Naive thymus-derived CD4-positive, alpha-beta T cell (primary cell): ENCODE measurements around the gene GIT2. TPM values are rescaled to one million over a fixed set of nuclear protein-coding genes. Genes with fewer than 3 reads are reported as not detected.

ENCODE experiments used
- ATAC-seq: fragments of 150-1000 bp; cut with Tn5 transposase; 2 replicates; pipeline ENCODE4 v1.10.0; 2021; ENCODE audit warnings: mild to moderate bottlenecking, moderate library complexity
- CTCF ChIA-PET: fragments of 350-600 bp; sonication (Branson Sonifier 250); formaldehyde crosslinking; loops from one replicate; lab custom pipeline; 2021; ENCODE audit warnings: antibody characterized with exemption; lab: Charles Lee
- POLR2A ChIA-PET: fragments of 350-600 bp; sonication (Branson Sonifier 250); formaldehyde crosslinking; loops from one replicate; lab custom pipeline; 2021; ENCODE audit warnings: antibody characterized with exemption, inconsistent platforms; lab: Charles Lee
- DNase-seq, 9 donors: peaks; one replicate each; pipeline versions ENCODE4 v3.0.0 to v3.0.0-alpha.2; 2020 to 2022; ENCODE audit warnings: mixed read lengths in 1 of 9
- H3K27ac ChIP-seq: one replicate; pipeline ENCODE4 v1.7.0; 2013; ENCODE audit warnings: mild to moderate bottlenecking, low read depth, low read length, moderate library complexity
- H3K27me3 ChIP-seq, 2 donors: one replicate each; pipeline ENCODE4 v1.7.0; 2013; ENCODE audit warnings: low read length in 2 of 2, mild to moderate bottlenecking in 2 of 2, moderate library complexity in 2 of 2; ENCODE audit not compliant: control insufficient read depth in 2 of 2, insufficient read depth in 2 of 2
- H3K36me3 ChIP-seq, 3 experiments: 1 replicate in 2 of 3; 2 replicates in 1 of 3; pipeline ENCODE4 v1.7.0; 2013; ENCODE audit warnings: low read length in 3 of 3, mild to moderate bottlenecking in 3 of 3, moderate library complexity in 1 of 3; ENCODE audit not compliant: insufficient read depth in 3 of 3, control insufficient read depth in 2 of 3
- H3K4me1 ChIP-seq, 2 donors: one replicate each; pipeline ENCODE4 v1.7.0; 2013; ENCODE audit warnings: low read length in 2 of 2, mild to moderate bottlenecking in 2 of 2, moderate library complexity in 1 of 2; ENCODE audit not compliant: control insufficient read depth in 2 of 2, insufficient read depth in 2 of 2
- H3K4me3 ChIP-seq: 2 replicates; pipeline ENCODE4 v1.7.0; 2013; ENCODE audit warnings: mild to moderate bottlenecking, low read length
- H3K9me3 ChIP-seq, 3 experiments: 1 replicate in 2 of 3; 2 replicates in 1 of 3; pipeline ENCODE4 v1.7.0; 2013; ENCODE audit warnings: low read length in 3 of 3; ENCODE audit not compliant: control insufficient read depth in 2 of 3
- H3K27ac Mint-ChIP-seq, 9 donors: one replicate each; pipeline ENCODE4 v1.8.0; 2020 to 2022; ENCODE audit warnings: mixed read lengths in 9 of 9, mild to moderate bottlenecking in 8 of 9, moderate library complexity in 5 of 9, inconsistent platforms in 2 of 9
- H3K27me3 Mint-ChIP-seq, 5 donors: one replicate each; pipeline ENCODE4 v1.8.0; 2021 to 2022; ENCODE audit warnings: mixed read lengths in 5 of 5, mild to moderate bottlenecking in 1 of 5
- H3K36me3 Mint-ChIP-seq, 5 donors: one replicate each; pipeline ENCODE4 v1.8.0; 2020 to 2022; ENCODE audit warnings: mixed read lengths in 5 of 5, mild to moderate bottlenecking in 3 of 5, inconsistent platforms in 1 of 5
- H3K4me1 Mint-ChIP-seq, 7 donors: one replicate each; pipeline ENCODE4 v1.8.0; 2020 to 2022; ENCODE audit warnings: mixed read lengths in 7 of 7, mild to moderate bottlenecking in 3 of 7, inconsistent platforms in 1 of 7
- H3K4me3 Mint-ChIP-seq, 10 donors: one replicate each; pipeline ENCODE4 v1.8.0; 2020 to 2022; ENCODE audit warnings: mild to moderate bottlenecking in 10 of 10, mixed read lengths in 10 of 10, moderate library complexity in 6 of 10, inconsistent platforms in 2 of 10
- H3K9me3 Mint-ChIP-seq, 11 donors: one replicate each; pipeline ENCODE4 v1.8.0; 2020 to 2022; ENCODE audit warnings: mixed read lengths in 11 of 11, mild to moderate bottlenecking in 4 of 11, inconsistent platforms in 1 of 11, moderate library complexity in 1 of 11
- intact Hi-C, 2 donors: fragments of 100-400 bp; cut with micrococcal nuclease; formaldehyde crosslinking; loops; one replicate each; pipeline ENCODE4 v1.15.1; 2023
- polyA plus RNA-seq, 2 donors: library from polyadenylated mRNA; unstranded; fragments of 300-500 nt; fragmentation: Illumina TruSeq; gene quantifications; one replicate each; pipeline ENCODE4 v1.2.3, GENCODE V29; 2021
- total RNA-seq, 6 experiments: library from RNA in 5 of 6; stranded (reverse) in 5 of 6; gene quantifications; 1 replicate in 5 of 6; 2 replicates in 1 of 6; pipeline ENCODE4 v1.2.3 and lab custom pipeline; 2021 to 2026

GIT2 gene
- total and polyA plus RNA-seq, 7 experiments from 2014 or later = 63.2 to 128 (median 96.4) TPM

DNA sequence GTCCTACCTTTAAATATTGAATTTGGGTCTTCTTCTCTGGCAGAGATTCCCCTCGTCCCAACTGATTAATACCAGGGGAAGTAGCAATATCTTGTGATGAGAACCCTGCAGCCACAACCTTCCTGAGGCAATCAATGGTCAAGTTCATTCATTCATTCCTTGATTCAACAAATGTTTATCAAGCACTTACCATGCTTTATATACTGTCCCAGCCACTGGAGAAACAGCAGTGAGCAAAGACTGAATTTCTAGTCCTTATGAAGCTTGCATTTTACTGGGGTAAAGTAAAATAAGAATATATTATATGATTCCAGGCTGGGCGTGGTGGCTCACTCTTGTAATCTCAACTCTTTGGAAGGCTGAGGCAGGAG is 300 bp upstream of the GIT2 start:
- POLR2A ChIA-PET = interaction anchor here (0.7 to 1.2 kb wide), 4 partner anchors 25 to 942 kb away, joined by 3 to 5 read pairs (median 4); no protein-coding TSS in a partner anchor
- H3K27ac Mint-ChIP-seq = peak overlapping the region; percentile 80 to 99 (median 90)
- H3K27me3 Mint-ChIP-seq = no peaks in the 10 kb centered on the region

DNA sequence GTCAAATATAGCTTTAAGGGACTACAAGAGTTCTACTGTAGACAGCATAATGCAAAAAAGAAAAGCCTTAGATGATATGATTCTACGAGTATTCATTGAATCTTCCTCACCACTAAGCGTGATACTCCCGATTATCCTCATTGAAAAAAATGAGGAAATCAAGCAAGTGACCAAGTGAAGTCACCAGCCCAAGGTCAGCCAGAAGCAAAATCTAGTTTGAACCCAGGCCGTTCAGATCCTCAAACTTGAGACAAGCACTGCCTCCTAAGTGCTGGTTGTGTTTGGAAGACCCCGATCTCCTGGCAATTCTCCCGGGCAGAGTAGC is 845 bp downstream of the GIT2 start:
- DNase-seq = no peak
- Mint-ChIP-seq H3K27ac (peak overlapping the region; percentile 80 to 99 (median 92)), H3K27me3 (no peaks in the 10 kb centered on the region), H3K36me3 (peaks cover 0 to 17% (median 4%) of the 10 kb centered on the region in 5 donors), H3K4me1 (peaks cover 40 to 75% (median 68%) of the 10 kb centered on the region in 7 donors), H3K4me3 (peak overlapping the region; percentile 87 to 100 (median 96)), H3K9me3 (no peaks in the 10 kb centered on the region)
- peaks cover 18 to 28% of the 10 kb centered on the region in 2 donors for H3K4me1 ChIP-seq
- ATAC-seq = no peak
- intact Hi-C loops = loop anchor here (2.0 to 10.0 kb wide), 13 partner anchors 15 to 1433 kb away; partner anchors contain the start of genes ATP2A2 (in 1 of the 2), CORO1C (in 1 of the 2), FAM216A (in 1 of the 2) and FAM222A (in 1 of the 2)
- peaks cover under 1 to 11% (median 4%) of the 10 kb centered on the region in 3 experiments for H3K36me3 ChIP-seq
- H3K27ac ChIP-seq = peak overlapping the region; percentile 84
- H3K4me3 ChIP-seq = peak overlapping the region; percentile 86
- ChIA-PET CTCF (no interaction called here), POLR2A (interaction anchor here (1.2 to 1.5 kb wide), 3 partner anchors 18 to 53 kb away, joined by 3 read pairs; no protein-coding TSS in a partner anchor)
- no peaks in the 10 kb centered on the region for H3K27me3 ChIP-seq
- H3K9me3 ChIP-seq = no peaks in the 10 kb centered on the region

More for the DNA sequence above, 300 bp upstream of the GIT2 start:
- Histone ChIP-seq H3K4me1 (peaks cover 27 to 34% of the 10 kb centered on the region in 2 donors), H3K4me3 (peak overlapping the region; percentile 86), H3K9me3 (no peaks in the 10 kb centered on the region), H3K36me3 (peaks cover 0 to 5% (median 0%) of the 10 kb centered on the region in 3 experiments), H3K27ac (peak overlapping the region; percentile 84), H3K27me3 (no peaks in the 10 kb centered on the region)
- DNase-seq = no peak
- no peak for ATAC-seq
- intact Hi-C loops = loop anchor here (1.0 to 10.0 kb wide), 18 partner anchors 19 to 1434 kb away; partner anchors contain the start of genes ATP2A2 (in 2 of the 2), C12orf76 (in 2 of the 2), GLTP (in 2 of the 2) and ARPC3 (in 1 of the 2)
- Mint-ChIP-seq H3K4me3 (peak overlapping the region; percentile 79 to 100 (median 94)), H3K4me1 (peaks cover 42 to 78% (median 66%) of the 10 kb centered on the region in 7 donors), H3K36me3 (peaks cover 0 to 13% (median 2%) of the 10 kb centered on the region in 5 donors), H3K9me3 (no peaks in the 10 kb centered on the region)
- CTCF ChIA-PET = no interaction called here

- Mint-ChIP-seq H3K27ac (peak overlapping the region; percentile 80 to 99 (median 92)), H3K4me1 (peaks cover 38 to 79% (median 67%) of the 10 kb centered on the region in 7 donors), H3K9me3 (no peaks in the 10 kb centered on the region), H3K27me3 (no peaks in the 10 kb centered on the region), H3K36me3 (peaks cover 0 to 20% (median 4%) of the 10 kb centered on the region in 5 donors), H3K4me3 (peak overlapping the region; percentile 87 to 100 (median 96))
- DNase-seq (peak in 6 of 9 donors; percentile 23 to 34 (median 28)), ATAC-seq (no peak)
- peak overlapping the region; percentile 86 for H3K4me3 ChIP-seq
- peaks cover 15 to 25% of the 10 kb centered on the region in 2 donors for H3K4me1 ChIP-seq
- intact Hi-C loops = loop anchor here (1.0 to 10.0 kb wide), 15 partner anchors 13 to 1432 kb away; partner anchors contain the start of genes ATP2A2 (in 1 of the 2), CORO1C (in 1 of the 2), FAM216A (in 1 of the 2) and FAM222A (in 1 of the 2)
- H3K27ac ChIP-seq = peak overlapping the region; percentile 84
- POLR2A ChIA-PET = interaction anchor here (0.6 to 1.5 kb wide), 7 partner anchors 11 to 107 kb away, joined by 3 to 6 read pairs (median 3); no protein-coding TSS in a partner anchor
- peaks cover 7 to 18% (median 8%) of the 10 kb centered on the region in 3 experiments for H3K36me3 ChIP-seq
- H3K27me3 ChIP-seq = no peaks in the 10 kb centered on the region
- CTCF ChIA-PET = interaction anchor here (0.6 to 0.7 kb wide), 4 partner anchors 8 to 1621 kb away, joined by 3 to 4 read pairs (median 4); no protein-coding TSS in a partner anchor
- no peaks in the 10 kb centered on the region for H3K9me3 ChIP-seq
Measured at GRCh38 chr12:109994401-109995175, 1.6 kb downstream of the GIT2 start.

GRCh38 chr12:109993091-109993490 is 3.1 kb downstream of the GIT2 start:
- Histone ChIP-seq H3K27ac (no peak overlapping the region), H3K4me3 (no peak overlapping the region), H3K27me3 (no peaks in the 10 kb centered on the region), H3K36me3 (peaks cover 16 to 33% (median 19%) of the 10 kb centered on the region in 3 experiments), H3K9me3 (no peaks in the 10 kb centered on the region), H3K4me1 (peaks cover 9 to 19% of the 10 kb centered on the region in 2 donors)
- H3K27ac Mint-ChIP-seq = peak overlapping the region in 6 of 9 donors; percentile 38 to 99 (median 69)
- H3K27me3 Mint-ChIP-seq = no peaks in the 10 kb centered on the region
- ChIA-PET POLR2A (interaction anchor here (0.7 kb wide), 1 partner anchor 18 kb away, joined by 3 read pairs; no protein-coding TSS in a partner anchor), CTCF (interaction anchor here (0.6 kb wide), 1 partner anchor 256 kb away, joined by 4 read pairs; no protein-coding TSS in a partner anchor)
- H3K4me3 Mint-ChIP-seq = peak overlapping the region in 8 of 10 donors; percentile 54 to 100 (median 96)
- DNase-seq (no peak), ATAC-seq (no peak)
- H3K36me3 Mint-ChIP-seq = peaks cover under 1 to 25% (median 12%) of the 10 kb centered on the region in 5 donors
- H3K4me1 Mint-ChIP-seq = peaks cover 37 to 76% (median 59%) of the 10 kb centered on the region in 7 donors
- no peaks in the 10 kb centered on the region for H3K9me3 Mint-ChIP-seq
- intact Hi-C loops = loop anchor here (10.0 kb wide), 3 partner anchors 278 to 1258 kb away; partner anchors contain the start of genes CORO1C (in 1 of the 2), FAM222A (in 1 of the 2), MMAB (in 1 of the 2) and MVK (in 1 of the 2)

- Histone ChIP-seq H3K36me3 (peaks cover 21 to 40% (median 27%) of the 10 kb centered on the region in 3 experiments), H3K9me3 (no peaks in the 10 kb centered on the region), H3K4me1 (peaks cover 9 to 18% of the 10 kb centered on the region in 2 donors), H3K27ac (no peak overlapping the region), H3K4me3 (no peak overlapping the region), H3K27me3 (no peaks in the 10 kb centered on the region)
- ChIA-PET CTCF (interaction anchor here (0.9 kb wide), 1 partner anchor 12 kb away, joined by 3 read pairs; no protein-coding TSS in a partner anchor), POLR2A (interaction anchor here (0.7 kb wide), 1 partner anchor 187 kb away, joined by 3 read pairs; no protein-coding TSS in a partner anchor)
- Mint-ChIP-seq H3K4me3 (peak overlapping the region in 1 of 10 donors; percentile 25), H3K36me3 (peaks cover 4 to 30% (median 17%) of the 10 kb centered on the region in 5 donors), H3K4me1 (peaks cover 27 to 66% (median 53%) of the 10 kb centered on the region in 7 donors), H3K27ac (peak overlapping the region in 5 of 9 donors; percentile 17 to 48 (median 31)), H3K27me3 (no peaks in the 10 kb centered on the region), H3K9me3 (no peaks in the 10 kb centered on the region)
- intact Hi-C loops = loop anchor here (10.0 kb wide), 3 partner anchors 277 to 1257 kb away; partner anchors contain the start of genes CORO1C (in 1 of the 2), FAM222A (in 1 of the 2), MMAB (in 1 of the 2) and MVK (in 1 of the 2)
- no peak for DNase-seq
- ATAC-seq = no peak
Measured at GRCh38 chr12:109991586-109991985, 4.6 kb downstream of the GIT2 start.

- ChIA-PET POLR2A (interaction anchor here (0.7 kb wide), 1 partner anchor 89 kb away, joined by 3 read pairs; no protein-coding TSS in a partner anchor), CTCF (no interaction called here)
- Mint-ChIP-seq H3K4me1 (peaks cover 25 to 56% (median 43%) of the 10 kb centered on the region in 7 donors), H3K36me3 (peaks cover 9 to 35% (median 25%) of the 10 kb centered on the region in 5 donors), H3K27ac (peak overlapping the region in 1 of 9 donors; percentile 72), H3K9me3 (no peaks in the 10 kb centered on the region), H3K4me3 (no peak overlapping the region), H3K27me3 (no peaks in the 10 kb centered on the region)
- ATAC-seq (no peak), DNase-seq (no peak)
- no peaks in the 10 kb centered on the region for H3K9me3 ChIP-seq
- no peaks in the 10 kb centered on the region for H3K27me3 ChIP-seq
- no peak overlapping the region for H3K4me3 ChIP-seq
- no peak overlapping the region for H3K27ac ChIP-seq
- intact Hi-C loops = no loop called here
- H3K36me3 ChIP-seq = peaks cover 24 to 56% (median 27%) of the 10 kb centered on the region in 3 experiments
- peaks cover 9 to 18% of the 10 kb centered on the region in 2 donors for H3K4me1 ChIP-seq
Measured at GRCh38 chr12:109989380-109989779, 6.8 kb downstream of the GIT2 start.
